ENCODE measurements around the gene CAPG. TPM values are rescaled to one million over a fixed set of nuclear protein-coding genes. Genes with fewer than 3 reads are reported as not detected.

Gene CAPG
- total and polyA plus RNA-seq, 10 of the 15 experiments (the other 5 are each of a cell fraction or from before 2014, with no cell fraction given): 26.3 to 192 (median 100) TPM

DNA sequence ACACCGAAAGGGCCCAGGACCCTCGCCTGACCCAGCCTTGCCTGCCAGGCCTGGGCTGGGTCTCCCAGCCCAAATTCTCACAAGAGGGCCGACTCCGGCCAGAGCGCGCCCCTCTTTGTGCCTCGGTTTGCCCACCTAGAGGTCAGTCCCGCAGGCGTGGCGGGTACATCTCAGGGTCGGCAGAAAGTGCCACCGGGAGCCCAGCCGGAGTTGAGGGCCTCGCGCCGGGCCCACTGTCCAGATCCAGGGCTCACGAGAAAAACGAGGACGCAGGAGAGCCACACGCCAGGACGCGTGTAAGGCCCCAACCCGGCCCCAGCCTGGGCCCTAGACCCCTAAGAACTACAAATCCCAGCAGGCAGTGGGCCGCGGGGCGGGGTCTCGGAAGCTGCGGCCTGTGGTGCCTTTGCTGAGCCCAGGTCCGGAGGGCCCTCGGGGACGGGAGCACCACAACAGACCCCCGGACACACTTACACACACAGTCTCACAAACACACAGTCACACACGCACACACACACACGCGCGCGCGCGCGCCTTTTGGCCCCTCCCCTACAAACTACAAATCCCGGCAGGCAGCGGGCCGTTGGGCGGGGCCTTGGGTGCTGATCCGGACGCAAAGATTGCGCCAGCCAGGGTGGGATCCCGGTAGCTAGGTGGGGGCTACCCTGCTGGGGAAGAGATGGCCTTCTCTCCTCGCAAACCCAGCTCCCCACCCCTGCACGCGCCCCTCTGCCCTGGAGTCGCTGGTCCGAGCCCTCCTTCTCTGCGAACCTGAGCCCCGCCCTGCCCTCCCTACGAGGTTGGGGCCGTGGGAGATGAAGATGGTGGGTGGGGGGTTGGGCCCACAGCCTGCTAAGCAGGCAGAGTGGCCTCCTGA, 8.2 kb upstream of the CAPG start, which contains the start of gene SH2D6 (continued):
- TF ChIP-seq SP1 (IDR thresholded peaks at IDR 0.05; ENCODE audit: low read depth, low read length) (peak; percentile 68), NFYA (IDR thresholded peaks at IDR 0.05; ENCODE audit: borderline replicate concordance, low read depth, low read length) (no peak), ZNF207 (IDR thresholded peaks at IDR 0.05; ENCODE audit: borderline replicate concordance) (peak; percentile 87), EZH2 (IDR thresholded peaks at IDR 0.05; ENCODE audit: borderline replicate concordance, control insufficient read depth, low read depth, low read length) (no peak), HDAC2 (IDR thresholded peaks at IDR 0.05) (no peak), NFYB (IDR thresholded peaks at IDR 0.05; ENCODE audit: insufficient read depth, low read depth, low read length) (no peak), ZBED1 (IDR thresholded peaks at IDR 0.05; ENCODE audit: borderline replicate concordance) (no peak), CHD1 (IDR thresholded peaks at IDR 0.05; ENCODE audit: low read depth, low read length) (no peak), YBX1 (IDR thresholded peaks at IDR 0.05) (no peak), KLF5 (IDR thresholded peaks at IDR 0.05; ENCODE audit: partially characterized antibody) (peak; percentile 76), ZSCAN29 (IDR thresholded peaks at IDR 0.05) (no peak), RUNX3 (IDR thresholded peaks at IDR 0.05; ENCODE audit: low read length) (peak; percentile 58), SMAD5 (IDR thresholded peaks at IDR 0.05; ENCODE audit: low read depth) (peak; percentile 12; the same call in 1 of the 2 replicates), TAF1 (IDR thresholded peaks at IDR 0.05; ENCODE audit: borderline replicate concordance, low read depth, low read length) (peak; percentile 14; the same call in 1 of the 2 replicates), GABPA (IDR thresholded peaks at IDR 0.05; ENCODE audit: low read depth) (0 out of 2 replicates have a peak, but pooled peaks have one; percentile 59), BCL11A (IDR thresholded peaks at IDR 0.05; ENCODE audit: low read depth, low read length) (no peak), RB1 (IDR thresholded peaks at IDR 0.05; ENCODE audit: borderline replicate concordance) (peak; percentile 90; the same call in 1 of the 2 replicates), ZNF24 (IDR thresholded peaks at IDR 0.05) (no peak), SIN3A (IDR thresholded peaks at IDR 0.05; ENCODE audit: low read depth, low read length) (peak; percentile 67; the same call in 1 of the 2 replicates)
- TF ChIP-seq, protein P1, sequence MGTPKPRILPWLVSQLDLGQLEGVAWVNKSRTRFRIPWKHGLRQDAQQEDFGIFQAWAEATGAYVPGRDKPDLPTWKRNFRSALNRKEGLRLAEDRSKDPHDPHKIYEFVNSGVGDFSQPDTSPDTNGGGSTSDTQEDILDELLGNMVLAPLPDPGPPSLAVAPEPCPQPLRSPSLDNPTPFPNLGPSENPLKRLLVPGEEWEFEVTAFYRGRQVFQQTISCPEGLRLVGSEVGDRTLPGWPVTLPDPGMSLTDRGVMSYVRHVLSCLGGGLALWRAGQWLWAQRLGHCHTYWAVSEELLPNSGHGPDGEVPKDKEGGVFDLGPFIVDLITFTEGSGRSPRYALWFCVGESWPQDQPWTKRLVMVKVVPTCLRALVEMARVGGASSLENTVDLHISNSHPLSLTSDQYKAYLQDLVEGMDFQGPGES (IDR thresholded peaks at IDR 0.05): 0 out of 2 replicates have a peak, but pooled peaks have one; percentile 20
- TF ChIP-seq, protein P2, sequence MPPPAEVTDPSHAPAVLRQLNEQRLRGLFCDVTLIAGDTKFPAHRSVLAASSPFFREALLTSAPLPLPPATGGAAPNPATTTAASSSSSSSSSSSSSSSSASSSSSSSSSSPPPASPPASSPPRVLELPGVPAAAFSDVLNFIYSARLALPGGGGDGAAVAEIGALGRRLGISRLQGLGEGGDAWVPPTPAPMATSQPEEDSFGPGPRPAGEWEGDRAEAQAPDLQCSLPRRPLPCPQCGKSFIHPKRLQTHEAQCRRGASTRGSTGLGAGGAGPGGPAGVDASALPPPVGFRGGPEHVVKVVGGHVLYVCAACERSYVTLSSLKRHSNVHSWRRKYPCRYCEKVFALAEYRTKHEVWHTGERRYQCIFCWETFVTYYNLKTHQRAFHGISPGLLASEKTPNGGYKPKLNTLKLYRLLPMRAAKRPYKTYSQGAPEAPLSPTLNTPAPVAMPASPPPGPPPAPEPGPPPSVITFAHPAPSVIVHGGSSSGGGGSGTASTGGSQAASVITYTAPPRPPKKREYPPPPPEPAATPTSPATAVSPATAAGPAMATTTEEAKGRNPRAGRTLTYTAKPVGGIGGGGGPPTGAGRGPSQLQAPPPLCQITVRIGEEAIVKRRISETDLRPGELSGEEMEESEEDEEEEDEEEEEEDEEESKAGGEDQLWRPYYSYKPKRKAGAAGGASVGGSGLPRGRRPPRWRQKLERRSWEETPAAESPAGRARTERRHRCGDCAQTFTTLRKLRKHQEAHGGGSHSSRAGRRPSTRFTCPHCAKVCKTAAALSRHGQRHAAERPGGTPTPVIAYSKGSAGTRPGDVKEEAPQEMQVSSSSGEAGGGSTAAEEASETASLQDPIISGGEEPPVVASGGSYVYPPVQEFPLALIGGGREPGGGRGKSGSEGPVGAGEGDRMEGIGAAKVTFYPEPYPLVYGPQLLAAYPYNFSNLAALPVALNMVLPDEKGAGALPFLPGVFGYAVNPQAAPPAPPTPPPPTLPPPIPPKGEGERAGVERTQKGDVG (CRISPR knock-in tag; IDR thresholded peaks at IDR 0.05): 0 out of 2 replicates have a peak, but pooled peaks have one; percentile 20
- TF ChIP-seq, protein P3, sequence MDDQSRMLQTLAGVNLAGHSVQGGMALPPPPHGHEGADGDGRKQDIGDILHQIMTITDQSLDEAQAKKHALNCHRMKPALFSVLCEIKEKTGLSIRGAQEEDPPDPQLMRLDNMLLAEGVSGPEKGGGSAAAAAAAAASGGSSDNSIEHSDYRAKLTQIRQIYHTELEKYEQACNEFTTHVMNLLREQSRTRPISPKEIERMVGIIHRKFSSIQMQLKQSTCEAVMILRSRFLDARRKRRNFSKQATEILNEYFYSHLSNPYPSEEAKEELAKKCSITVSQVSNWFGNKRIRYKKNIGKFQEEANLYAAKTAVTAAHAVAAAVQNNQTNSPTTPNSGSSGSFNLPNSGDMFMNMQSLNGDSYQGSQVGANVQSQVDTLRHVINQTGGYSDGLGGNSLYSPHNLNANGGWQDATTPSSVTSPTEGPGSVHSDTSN (IDR thresholded peaks at IDR 0.05; ENCODE audit: insufficient replicate concordance, low read depth, low read length): no peak
